ENCODE data around the gene RAD9A.
"Not testable (repeated sequence)": the region's sequence is repeated elsewhere in the genome, so short reads cannot be mapped to it uniquely, and the experiment has no call there.

DNA sequence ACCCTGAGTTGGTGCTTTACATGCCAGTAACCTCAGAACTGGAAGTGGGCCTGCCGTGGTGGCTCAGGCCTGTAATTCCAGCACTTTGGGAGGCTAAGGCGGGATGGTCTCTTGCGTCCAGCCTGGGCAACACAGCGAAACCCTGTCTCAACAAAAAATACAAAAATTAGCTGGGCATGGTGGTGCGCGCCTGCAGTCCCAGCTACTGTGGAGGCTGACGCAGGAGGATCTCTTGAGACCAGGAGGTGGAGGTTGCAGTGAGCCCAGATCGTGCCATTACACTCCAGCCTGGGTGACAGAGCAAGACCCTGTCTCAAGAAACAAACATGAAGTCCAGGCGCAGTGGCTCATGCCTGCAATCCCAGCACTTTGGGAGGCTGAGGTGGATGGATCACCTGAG, 11.3 kb downstream of the RAD9A start:
- TF ChIP-seq, protein P1, sequence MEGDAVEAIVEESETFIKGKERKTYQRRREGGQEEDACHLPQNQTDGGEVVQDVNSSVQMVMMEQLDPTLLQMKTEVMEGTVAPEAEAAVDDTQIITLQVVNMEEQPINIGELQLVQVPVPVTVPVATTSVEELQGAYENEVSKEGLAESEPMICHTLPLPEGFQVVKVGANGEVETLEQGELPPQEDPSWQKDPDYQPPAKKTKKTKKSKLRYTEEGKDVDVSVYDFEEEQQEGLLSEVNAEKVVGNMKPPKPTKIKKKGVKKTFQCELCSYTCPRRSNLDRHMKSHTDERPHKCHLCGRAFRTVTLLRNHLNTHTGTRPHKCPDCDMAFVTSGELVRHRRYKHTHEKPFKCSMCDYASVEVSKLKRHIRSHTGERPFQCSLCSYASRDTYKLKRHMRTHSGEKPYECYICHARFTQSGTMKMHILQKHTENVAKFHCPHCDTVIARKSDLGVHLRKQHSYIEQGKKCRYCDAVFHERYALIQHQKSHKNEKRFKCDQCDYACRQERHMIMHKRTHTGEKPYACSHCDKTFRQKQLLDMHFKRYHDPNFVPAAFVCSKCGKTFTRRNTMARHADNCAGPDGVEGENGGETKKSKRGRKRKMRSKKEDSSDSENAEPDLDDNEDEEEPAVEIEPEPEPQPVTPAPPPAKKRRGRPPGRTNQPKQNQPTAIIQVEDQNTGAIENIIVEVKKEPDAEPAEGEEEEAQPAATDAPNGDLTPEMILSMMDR (IDR thresholded peaks at IDR 0.05): not testable (repeated sequence)
- TF ChIP-seq EZH2phosphoT487, EZH2 (IDR thresholded peaks at IDR 0.05): not testable (repeated sequence)
